ENCODE measurements around the gene ZNF665. TPM values are rescaled to one million over a fixed set of nuclear protein-coding genes. Genes with fewer than 3 reads are reported as not detected.

The ZNF665 gene
- polyA plus RNA-seq, 3 donors: 0.68 to 1.7 (median 0.88) TPM

DNA sequence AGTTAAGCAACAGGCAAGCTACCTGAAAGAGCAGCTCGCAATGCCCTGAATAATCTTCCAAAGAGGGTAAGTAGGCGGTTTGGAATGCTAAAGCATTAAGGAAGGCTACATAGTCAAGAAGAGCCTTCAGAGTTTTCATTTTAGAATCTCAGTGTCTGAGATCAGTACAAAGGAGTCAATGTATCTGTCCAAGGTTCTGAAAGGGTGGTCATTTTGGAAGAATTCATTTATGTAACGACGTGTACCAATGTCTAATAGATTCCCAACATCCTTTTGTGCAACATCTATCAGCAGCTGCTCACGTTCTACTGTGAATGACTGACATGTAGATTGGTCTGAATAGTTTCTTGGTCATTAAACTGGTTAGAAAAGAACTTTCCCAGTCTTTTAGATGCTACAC, 15.2 kb downstream of the ZNF665 start:
- no peaks in the 10 kb centered on the region for H4K20me1 ChIP-seq (ENCODE audit: insufficient read depth, low read length)
- Mint-ChIP-seq H3K36me3 (peaks cover 19 to 30% of the 10 kb centered on the region in 2 donors), H3K9me3 (peaks cover 43 to 94% (median 85%) of the 10 kb centered on the region in 7 donors), H3K4me3 (no peak overlapping the region), H3K27ac (no peak overlapping the region), H3K4me1 (no peaks in the 10 kb centered on the region), H3K27me3 (ENCODE audit: low read depth in 3 of 3) (peaks cover 0 to 2% (median 0%) of the 10 kb centered on the region in 3 donors)
- intact Hi-C loops (cut with micrococcal nuclease): no loop called here
- H3K79me2 ChIP-seq (ENCODE audit: insufficient read depth, low read length): no peaks in the 10 kb centered on the region
- WGBS (ENCODE audit: insufficient coverage): 67% methylated on average over 1 of the region's 5 CpGs
- no peak overlapping the region for H3K4me2 ChIP-seq (replicated peaks; ENCODE audit: extremely low read depth, low read length, poor library complexity, severe bottlenecking)
- no peaks in the 10 kb centered on the region for H3K4me1 ChIP-seq (ENCODE audit: control insufficient read depth in 1 of 2, insufficient read depth in 2 of 2, low read length in 2 of 2)
- no peak overlapping the region for H3K9ac ChIP-seq (ENCODE audit: insufficient read depth, low read length, poor library complexity, severe bottlenecking)
- TF ChIP-seq, protein P1, sequence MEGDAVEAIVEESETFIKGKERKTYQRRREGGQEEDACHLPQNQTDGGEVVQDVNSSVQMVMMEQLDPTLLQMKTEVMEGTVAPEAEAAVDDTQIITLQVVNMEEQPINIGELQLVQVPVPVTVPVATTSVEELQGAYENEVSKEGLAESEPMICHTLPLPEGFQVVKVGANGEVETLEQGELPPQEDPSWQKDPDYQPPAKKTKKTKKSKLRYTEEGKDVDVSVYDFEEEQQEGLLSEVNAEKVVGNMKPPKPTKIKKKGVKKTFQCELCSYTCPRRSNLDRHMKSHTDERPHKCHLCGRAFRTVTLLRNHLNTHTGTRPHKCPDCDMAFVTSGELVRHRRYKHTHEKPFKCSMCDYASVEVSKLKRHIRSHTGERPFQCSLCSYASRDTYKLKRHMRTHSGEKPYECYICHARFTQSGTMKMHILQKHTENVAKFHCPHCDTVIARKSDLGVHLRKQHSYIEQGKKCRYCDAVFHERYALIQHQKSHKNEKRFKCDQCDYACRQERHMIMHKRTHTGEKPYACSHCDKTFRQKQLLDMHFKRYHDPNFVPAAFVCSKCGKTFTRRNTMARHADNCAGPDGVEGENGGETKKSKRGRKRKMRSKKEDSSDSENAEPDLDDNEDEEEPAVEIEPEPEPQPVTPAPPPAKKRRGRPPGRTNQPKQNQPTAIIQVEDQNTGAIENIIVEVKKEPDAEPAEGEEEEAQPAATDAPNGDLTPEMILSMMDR (IDR thresholded peaks at IDR 0.05): no peak
- no peak overlapping the region for H3K4me3 ChIP-seq (replicated peaks in 1 of 3; ENCODE audit: low read depth in 2 of 3, low read length in 3 of 3)
- H2AFZ ChIP-seq (ENCODE audit: insufficient read depth, low read depth, low read length, poor library complexity, severe bottlenecking): no peak overlapping the region
- H3K27ac ChIP-seq (ENCODE audit: low read depth in 1 of 2, low read length in 2 of 2): no peak overlapping the region
- peaks cover 0 to 19% of the 10 kb centered on the region in 2 donors for H3K36me3 ChIP-seq (replicated peaks in 1 of 2; ENCODE audit: control insufficient read depth in 1 of 2, insufficient read depth in 2 of 2, low read length in 2 of 2)
- peaks cover 73 to 90% of the 10 kb centered on the region in 2 donors for H3K9me3 ChIP-seq (replicated peaks in 1 of 2; ENCODE audit: control insufficient read depth in 1 of 2, insufficient read depth in 1 of 2, low read length in 2 of 2)
- H3K27me3 ChIP-seq (ENCODE audit: control insufficient read depth in 2 of 2, insufficient read depth in 2 of 2, low read length in 2 of 2): no peaks in the 10 kb centered on the region
- no peak for DNase-seq

DNA sequence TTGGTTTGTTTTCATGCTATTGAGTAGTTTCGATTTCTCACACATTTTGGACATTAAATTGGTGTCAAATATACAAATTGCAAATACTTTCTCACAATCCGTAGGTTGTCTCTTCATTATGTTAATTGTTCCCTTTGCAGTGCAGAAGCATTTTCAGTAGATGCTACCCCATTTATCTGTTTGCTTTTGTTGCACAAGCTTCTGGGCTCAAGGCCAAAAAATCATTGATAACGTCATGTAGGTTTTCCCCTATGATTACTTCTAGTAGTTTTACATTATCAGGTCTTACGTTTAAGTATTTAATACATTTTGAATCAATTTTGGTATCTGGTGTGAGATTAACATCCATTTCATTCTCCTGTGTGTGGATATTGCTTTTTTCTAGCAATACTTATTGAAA, 20.3 kb downstream of the ZNF665 start:
- Histone ChIP-seq H4K20me1 (ENCODE audit: insufficient read depth, low read length) (no peaks in the 10 kb centered on the region), H3K27ac (ENCODE audit: low read depth in 1 of 2, low read length in 2 of 2) (no peak overlapping the region), H3K27me3 (ENCODE audit: control insufficient read depth in 2 of 2, insufficient read depth in 2 of 2, low read length in 2 of 2) (no peaks in the 10 kb centered on the region), H3K4me1 (ENCODE audit: control insufficient read depth in 1 of 2, insufficient read depth in 2 of 2, low read length in 2 of 2) (no peaks in the 10 kb centered on the region), H3K4me2 (replicated peaks; ENCODE audit: extremely low read depth, low read length, poor library complexity, severe bottlenecking) (no peak overlapping the region), H2AFZ (ENCODE audit: insufficient read depth, low read depth, low read length, poor library complexity, severe bottlenecking) (no peak overlapping the region), H3K9ac (ENCODE audit: insufficient read depth, low read length, poor library complexity, severe bottlenecking) (no peak overlapping the region), H3K9me3 (replicated peaks in 1 of 2; ENCODE audit: control insufficient read depth in 1 of 2, insufficient read depth in 1 of 2, low read length in 2 of 2) (peaks cover 56 to 68% of the 10 kb centered on the region in 2 donors), H3K36me3 (replicated peaks in 1 of 2; ENCODE audit: control insufficient read depth in 1 of 2, insufficient read depth in 2 of 2, low read length in 2 of 2) (no peaks in the 10 kb centered on the region), H3K4me3 (replicated peaks in 1 of 3; ENCODE audit: low read depth in 2 of 3, low read length in 3 of 3) (no peak overlapping the region), H3K79me2 (ENCODE audit: insufficient read depth, low read length) (no peaks in the 10 kb centered on the region)
- no peak overlapping the region for H3K27ac Mint-ChIP-seq
- intact Hi-C loops (cut with micrococcal nuclease): no loop called here
- no peak overlapping the region for H3K4me3 Mint-ChIP-seq
- TF ChIP-seq, protein P1 (IDR thresholded peaks at IDR 0.05): no peak
- H3K9me3 Mint-ChIP-seq: peaks cover 32 to 82% (median 70%) of the 10 kb centered on the region in 7 donors
- peaks cover 0 to 2% (median 0%) of the 10 kb centered on the region in 3 donors for H3K27me3 Mint-ChIP-seq (ENCODE audit: low read depth in 3 of 3)
- WGBS (ENCODE audit: insufficient coverage): no CpG with 5 or more reads among the region's 4 CpGs
- no peaks in the 10 kb centered on the region for H3K4me1 Mint-ChIP-seq
- DNase-seq: no peak
- peaks cover 8 to 10% of the 10 kb centered on the region in 2 donors for H3K36me3 Mint-ChIP-seq
